Smooth muscle cell of the brain vasculature (primary cell): ENCODE measurements around the gene ITSN1.
"Not testable (repeated sequence)": the region's sequence is repeated elsewhere in the genome, so short reads cannot be mapped to it uniquely, and the experiment has no call there.

Experiments used
- DNase-seq: peaks from one replicate; pipeline ENCODE4 v3.0.0-alpha.2; 2012; ENCODE audit warnings: low read depth, low spot score

The ITSN1 gene

GRCh38 chr21:33650929-33651509 is 8.7 kb downstream of the ITSN1 start:
- no peak for DNase-seq

DNA sequence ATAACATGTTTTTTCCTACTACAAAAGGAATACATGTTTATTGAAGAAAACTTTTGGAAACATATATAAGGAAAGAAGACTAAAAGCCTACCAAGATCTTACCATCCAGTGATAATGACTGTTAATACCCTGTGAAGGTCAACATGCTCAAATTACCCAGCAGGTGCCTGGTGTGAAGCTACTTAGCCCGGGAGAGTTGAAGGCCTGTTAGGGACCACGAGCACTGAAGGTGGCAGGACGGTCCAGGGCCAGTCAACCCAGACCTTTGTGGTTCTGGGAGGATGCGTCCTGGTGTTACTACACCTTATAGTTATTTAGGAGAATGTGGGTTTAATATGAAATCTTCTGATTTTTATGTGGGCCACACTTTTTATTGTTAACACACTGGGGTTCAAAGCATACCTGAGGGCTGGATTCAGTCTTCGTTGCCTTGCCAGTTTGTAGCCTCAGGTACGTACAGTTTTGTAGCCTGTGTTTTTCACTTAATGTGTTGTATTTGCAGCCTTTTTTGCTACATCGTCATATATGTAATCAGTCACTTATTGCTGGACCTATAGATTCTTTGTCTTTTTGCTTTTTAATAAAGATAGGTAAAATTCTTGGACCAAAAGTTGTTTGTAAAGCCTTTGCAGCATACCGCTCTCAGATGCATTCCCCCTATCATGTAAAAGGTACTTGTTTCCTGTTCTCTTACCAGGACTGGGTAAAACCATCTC is 9.8 kb downstream of the ITSN1 start:
- DNase-seq: no peak

GRCh38 chr21:33654412-33654811 is 12.1 kb downstream of the ITSN1 start:
- no peak for DNase-seq

DNA sequence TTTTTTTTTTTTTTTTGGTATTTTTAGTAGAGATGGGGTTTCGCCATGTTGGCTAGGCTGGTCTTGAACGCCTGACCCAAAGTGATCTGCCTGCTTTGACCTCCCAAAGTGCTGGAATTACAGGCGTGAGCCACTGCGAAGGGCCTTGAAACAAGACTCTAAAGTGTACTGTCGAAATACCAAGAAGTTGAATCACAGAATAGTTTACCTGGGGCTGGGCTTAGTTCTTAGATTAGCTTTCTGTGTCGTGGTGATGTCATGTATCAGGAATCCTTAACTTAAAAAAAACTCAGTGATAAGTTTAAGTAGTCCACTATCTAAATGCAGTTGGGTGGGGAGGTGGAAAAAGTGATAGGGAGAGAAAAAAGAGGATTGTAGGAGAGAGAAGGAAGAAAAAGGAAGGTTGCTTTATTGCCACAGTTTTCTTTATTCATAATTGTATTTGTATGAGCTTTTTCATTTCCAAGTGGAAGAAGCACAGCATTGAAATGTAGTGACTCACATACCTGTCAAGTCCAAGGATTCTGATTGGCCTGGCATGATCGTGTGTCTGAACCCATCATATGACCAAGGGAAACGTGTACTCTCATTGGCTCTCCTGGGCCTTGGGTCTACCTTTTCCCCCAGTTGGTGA is 13.4 kb downstream of the ITSN1 start:
- DNase-seq: no peak

DNA sequence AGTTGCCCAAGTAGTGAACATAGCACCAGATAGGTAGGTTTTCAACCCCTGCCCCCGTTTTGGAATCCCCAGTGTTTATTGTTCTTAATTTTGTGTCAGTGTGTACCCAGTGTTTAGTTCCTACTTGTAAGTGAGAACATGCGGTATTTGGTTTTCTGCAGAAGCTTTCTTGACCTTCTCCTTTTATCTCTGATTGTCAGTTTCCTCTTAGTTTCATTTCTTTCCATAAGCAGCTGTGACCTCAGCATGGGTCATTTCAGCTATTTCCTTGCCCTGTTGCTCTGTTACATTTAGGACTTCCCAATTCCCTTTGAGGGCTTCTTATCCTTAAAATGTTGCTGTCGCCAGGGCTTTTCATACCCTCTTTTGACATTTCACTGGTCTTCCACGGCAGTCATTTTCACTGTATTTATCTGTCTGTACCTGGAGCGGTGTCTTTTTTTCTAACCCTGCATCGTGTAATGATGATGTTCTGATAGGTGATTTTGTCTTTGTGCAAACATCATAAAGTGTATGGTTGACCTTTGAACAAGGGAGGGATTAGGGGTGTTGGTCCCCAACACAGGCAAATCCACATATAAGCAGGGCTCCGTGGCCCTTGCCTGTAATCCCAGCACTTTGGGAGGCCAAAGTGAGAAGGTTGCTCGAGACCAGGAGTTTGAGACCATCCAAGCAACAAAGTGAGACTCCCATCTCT is 15.0 kb downstream of the ITSN1 start:
- DNase-seq: no peak

- no peak for DNase-seq
These were observed 16.7 kb downstream of the ITSN1 start for GRCh38 chr21:33658919-33659567.

- no peak for DNase-seq
These were observed 17.3 kb downstream of the ITSN1 start for GRCh38 chr21:33659568-33659949.

GRCh38 chr21:33660406-33660805 is 18.1 kb downstream of the ITSN1 start:
- no peak for DNase-seq

GRCh38 chr21:33661146-33661545 is 18.8 kb downstream of the ITSN1 start:
- DNase-seq: no peak

GRCh38 chr21:33662046-33662445 is 19.7 kb downstream of the ITSN1 start:
- DNase-seq: no peak

- DNase-seq: no peak
These were observed 20.9 kb downstream of the ITSN1 start for GRCh38 chr21:33663241-33663640.

DNA sequence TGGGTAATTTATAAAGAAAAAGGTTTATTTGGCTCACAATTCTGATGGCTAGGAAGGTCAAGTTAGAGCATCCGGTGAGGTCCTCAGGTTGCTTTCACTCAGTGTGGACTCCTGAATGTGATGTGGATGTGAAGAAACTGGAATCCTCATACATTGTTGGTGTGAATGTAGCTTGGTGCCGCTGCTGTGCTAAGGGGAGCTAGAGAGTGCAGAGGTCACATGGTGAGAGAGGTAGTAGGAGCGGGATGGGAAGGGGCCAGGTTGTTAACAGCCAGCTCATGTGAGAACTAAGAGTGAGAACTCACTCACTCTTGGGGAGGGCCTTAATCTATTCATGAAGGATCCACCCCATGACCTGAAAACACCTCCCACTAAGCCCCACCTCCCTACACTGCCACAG is 21.8 kb downstream of the ITSN1 start:
- no peak for DNase-seq

DNA sequence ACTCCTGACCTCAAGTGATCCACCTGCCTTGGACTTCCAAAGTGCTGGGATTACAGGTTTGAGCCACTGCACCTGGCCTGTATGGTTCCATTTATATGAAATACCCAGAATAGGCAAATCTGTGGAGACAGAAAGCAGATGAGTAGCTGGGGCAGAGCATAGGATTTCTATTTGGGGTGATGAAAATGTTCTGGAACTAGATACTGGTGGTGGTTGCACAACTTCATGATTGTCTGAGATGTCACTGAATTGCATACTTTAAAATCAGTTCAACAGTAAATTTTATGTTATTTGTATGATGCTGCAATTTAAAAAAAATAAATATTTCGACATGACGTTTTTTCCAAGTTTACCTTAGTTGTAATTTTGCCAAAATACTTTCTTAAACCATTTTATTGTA is 23.9 kb downstream of the ITSN1 start:
- DNase-seq: no peak

GRCh38 chr21:33667636-33668035 is 25.3 kb downstream of the ITSN1 start:
- no peak for DNase-seq

DNA sequence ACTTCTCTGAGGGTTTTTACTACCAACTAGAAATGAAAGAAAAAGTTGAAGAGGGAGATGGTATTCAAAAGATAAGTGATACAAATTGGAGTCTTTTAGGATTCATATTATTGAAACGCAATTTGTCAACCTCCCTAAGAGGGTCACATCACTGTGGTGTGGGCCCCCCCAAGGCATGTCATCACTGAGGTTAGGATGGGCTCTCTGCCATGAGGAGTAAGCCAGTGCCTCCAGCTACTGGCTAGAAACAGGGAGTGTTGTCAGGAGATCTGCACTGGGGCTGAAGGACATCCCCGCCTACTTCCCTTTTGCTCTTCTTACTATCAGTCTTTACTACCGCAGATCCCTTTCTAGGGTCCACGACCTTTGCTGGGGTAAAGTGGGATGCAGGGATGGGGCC is 25.9 kb downstream of the ITSN1 start:
- no peak for DNase-seq

GRCh38 chr21:33668620-33669019 is 26.3 kb downstream of the ITSN1 start:
- DNase-seq: no peak

DNA sequence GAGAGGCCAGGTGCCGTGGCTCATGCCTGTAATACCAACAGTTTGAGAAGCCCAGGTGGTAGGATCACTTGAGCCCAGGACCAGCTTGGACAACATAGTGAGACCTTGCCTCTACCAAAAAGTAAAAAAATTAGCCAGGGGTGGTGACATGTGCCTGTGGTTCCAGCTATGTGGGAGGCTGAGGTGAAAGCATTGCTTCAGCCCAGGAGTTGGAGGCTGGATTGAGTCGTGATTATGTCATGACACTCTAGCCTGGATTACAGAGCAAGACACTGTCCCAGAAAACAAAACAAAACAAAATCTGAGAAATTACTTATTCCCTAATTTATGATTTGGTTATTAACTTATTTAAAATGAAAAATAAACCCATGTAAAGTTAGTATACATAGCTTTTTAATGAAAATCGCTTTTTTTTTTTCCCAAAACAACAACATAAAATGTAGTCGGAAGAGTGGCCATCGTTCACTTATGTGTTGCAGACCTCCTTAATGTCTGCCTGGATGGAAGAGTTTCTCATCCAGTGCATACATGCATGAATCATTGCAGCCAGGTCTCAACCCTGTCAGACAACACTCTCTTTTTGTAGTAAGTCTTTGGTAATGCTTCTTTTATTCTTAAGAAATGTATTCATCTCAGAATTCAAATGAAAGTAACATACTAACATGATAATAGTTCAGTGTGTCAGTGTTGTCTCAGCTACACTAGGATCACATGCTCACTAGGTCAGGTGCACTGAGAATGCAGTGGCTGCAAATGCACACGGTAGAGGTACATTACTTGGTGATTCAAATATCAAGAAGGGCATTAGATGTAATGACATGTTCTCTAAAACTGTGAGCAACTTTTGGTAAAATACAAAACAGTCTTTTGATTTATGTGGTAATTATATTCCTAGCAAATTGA is 28.0 kb downstream of the ITSN1 start:
- no peak for DNase-seq

DNA sequence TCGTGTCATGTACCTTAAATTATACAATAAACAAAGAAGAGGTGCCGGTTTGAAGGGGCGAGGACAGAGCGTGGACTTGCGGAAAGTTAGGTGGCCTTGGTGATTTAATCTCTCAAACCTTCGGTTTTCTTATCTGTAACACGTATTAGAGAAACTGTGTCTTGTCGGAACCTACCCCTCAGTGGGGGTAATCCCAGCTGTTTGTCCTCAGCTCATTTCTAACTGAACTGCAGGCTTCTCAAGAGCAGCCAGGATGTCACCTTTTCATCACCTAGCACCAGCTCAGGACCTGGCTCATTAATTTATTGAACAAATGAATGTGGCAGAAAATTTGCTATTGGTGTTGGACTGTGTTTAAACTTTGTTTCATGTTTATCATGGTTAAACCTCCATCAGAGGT is 31.2 kb downstream of the ITSN1 start:
- no peak for DNase-seq

DNA sequence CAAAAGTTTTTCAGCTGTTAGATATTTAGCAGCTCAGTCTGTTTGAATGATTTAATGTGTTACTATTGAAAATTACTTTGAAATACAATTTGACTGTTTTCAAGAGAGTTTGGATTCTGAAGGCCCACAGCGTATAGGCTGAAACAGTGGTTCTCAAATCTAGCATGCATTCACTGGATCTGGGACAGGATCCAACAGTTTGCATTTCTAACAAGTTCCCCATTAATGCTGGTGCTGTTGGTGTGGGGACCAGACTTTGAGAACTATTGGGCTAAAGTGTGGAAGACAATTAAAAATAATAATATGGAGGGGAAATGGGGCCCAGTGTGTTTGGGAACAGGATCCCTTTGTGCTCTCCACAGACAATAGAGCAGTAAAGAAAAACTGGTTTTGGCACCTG is 31.9 kb downstream of the ITSN1 start:
- DNase-seq: no peak

- not testable (repeated sequence) for DNase-seq
These were observed 34.4 kb downstream of the ITSN1 start for GRCh38 chr21:33676666-33677065.

DNA sequence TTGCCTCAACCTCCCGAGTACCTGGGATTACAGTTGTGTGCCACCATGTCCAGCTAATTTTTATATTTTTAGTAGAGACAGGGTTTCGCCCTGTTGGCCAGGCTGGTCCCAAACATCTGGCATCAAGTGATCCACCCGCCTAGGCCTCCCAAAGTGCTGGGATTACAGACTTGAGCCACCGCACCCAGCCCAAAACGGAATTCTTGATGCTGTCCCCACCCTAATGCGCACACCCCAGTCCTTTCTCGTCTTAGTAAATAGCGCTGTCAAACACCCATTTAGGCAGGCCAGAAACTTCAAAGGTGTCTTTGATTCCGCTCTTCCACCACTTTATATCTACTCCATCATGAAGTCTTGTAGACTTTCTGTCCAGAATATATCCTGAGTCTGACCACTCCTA is 35.1 kb downstream of the ITSN1 start:
- DNase-seq: no peak
